Hematopoietic multipotent progenitor cell (in vitro differentiated cells): ENCODE data around the gene ITFG2. TPM values are rescaled to one million over a fixed set of nuclear protein-coding genes. Genes with fewer than 3 reads are reported as not detected.

Source experiments
- DNase-seq, 3 donors: peaks; one replicate each; pipeline ENCODE4 v3.0.0-alpha.2; 2011 to 2015; ENCODE audit warnings: low read depth in 2 of 3, low spot score in 2 of 3
- total RNA-seq: library from RNA; depleted of rRNA; stranded (reverse); fragments of >200 nt; gene quantifications from one replicate; pipeline ENCODE4 v1.2.3, GENCODE V29; 2012

ITFG2 gene
- total RNA-seq, 1 donor, result 58.7 TPM

DNA sequence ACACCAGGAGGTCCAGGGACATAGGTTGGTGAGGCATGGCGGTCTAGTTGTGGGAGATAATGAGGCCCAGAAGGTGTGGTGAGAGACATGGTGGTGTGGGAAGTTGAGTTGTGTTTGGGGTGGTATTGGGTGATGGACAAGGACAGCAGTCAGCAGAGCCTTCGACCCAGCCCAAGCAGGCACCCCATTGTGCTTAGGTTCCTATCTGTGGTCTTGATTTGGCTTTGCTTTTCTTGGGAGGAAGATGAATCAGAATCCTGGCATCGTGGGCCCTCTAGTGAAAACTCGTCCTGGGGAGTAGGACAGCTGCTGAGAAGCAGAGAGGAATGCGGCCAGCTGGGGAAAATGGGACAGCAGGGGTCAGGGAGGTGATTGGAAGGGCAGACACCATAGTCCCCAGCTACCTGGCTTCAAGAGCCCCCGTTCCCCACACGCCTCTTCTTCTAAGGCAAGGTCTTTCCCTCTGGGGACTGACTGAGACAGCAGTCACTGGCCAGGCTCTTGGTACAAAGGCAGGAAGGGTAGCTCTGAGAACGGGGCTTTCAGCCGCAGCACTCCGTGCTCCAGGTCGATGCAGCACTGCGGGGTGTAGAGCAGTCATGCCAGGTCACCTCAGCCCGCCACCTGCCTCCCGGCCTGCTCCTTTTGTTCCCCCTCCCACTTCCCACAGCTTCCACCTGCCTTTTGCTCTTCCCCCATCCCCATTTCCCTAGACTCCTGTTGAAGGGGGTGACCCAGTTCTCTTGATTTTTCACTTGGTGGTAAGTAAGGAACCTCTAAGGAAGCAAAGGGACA, 14.4 kb downstream of the ITFG2 start:
- DNase-seq, result no peak

DNA sequence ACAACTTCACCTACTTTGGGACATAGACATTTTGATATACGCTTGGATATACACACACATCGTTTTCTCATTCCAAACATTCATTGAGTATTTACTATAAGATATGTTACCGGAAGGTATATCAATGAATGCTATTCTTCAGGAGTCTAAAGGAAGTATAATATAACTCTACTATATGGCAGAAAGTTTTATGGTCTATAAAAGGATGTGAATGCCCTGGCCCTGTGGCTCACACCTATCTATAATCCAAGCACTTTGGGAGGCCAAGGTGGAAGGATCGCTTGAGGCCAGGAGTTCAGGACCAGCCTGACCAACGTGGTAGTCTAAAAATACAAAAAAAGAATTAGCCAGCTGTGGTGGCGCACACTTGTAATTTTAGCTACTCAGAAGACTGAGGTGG, 16.8 kb downstream of the ITFG2 start:
- no peak for DNase-seq

DNA sequence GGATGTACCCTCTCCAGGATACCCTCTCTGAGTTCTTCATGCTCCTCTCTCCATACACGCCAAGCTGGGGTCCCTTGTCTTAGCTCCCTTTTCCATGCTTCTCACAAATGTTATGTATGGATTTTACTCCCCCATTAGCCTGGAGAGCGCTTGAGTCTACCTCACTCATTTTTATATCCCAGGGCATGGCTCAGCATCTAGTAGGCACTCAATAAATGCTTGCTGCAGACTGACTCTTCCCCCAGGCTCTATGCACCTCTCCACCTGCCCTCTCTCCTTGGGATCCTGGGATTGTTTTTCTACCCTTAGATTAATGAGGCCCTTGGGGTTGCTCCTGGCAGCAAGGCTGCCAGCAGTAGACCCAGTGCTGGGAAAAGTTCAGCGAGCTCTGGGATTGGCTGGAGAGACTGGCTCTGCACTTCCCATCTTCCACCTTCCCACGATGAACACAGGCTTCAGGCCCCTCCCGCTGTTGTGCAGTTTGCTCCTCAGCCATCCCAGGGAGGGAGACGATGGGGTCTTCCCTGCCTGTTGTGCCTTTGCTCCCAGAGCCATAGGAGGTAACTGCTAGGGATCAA, 20.2 kb downstream of the ITFG2 start:
- no peak for DNase-seq

DNA sequence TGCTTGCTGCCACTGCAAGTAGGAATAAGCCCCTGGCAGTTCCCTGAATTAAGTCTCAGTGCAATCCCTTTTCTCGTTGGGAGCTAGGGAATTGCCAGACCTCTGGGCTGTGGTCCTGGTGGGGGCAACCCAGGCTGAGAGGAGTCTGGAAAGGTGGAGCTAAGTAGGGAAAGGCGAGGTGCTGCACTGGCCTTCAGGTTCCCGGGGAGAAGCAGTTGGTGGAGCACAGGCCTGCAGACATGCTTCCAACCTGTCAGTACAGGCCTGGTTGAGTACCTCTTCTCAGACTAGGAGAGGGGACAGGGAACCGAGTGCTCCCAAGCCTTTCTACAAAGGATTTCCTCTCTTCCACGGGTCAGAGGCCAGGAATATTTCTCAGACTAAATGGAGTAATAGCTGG, 20.9 kb downstream of the ITFG2 start:
- DNase-seq, result no peak

DNA sequence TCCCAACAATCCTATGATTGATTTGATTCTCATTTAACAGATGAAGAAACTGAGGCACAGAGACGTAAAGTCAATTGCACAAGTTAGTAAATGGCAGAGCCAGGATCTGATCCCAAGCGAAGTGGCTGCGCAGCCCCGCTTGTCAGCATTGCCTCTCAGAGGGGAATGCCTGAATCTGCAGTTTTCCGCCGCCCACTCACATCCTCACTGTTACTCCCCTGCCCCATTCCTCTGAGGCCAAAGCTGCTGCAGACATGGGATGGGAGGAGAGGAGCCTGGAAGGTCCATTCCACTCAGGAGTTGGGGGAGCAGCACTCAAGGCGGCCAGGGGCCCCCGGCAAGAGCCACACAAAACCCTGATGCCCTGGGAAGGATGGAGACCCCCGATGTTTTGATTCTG, 21.3 kb downstream of the ITFG2 start:
- no peak for DNase-seq

DNA sequence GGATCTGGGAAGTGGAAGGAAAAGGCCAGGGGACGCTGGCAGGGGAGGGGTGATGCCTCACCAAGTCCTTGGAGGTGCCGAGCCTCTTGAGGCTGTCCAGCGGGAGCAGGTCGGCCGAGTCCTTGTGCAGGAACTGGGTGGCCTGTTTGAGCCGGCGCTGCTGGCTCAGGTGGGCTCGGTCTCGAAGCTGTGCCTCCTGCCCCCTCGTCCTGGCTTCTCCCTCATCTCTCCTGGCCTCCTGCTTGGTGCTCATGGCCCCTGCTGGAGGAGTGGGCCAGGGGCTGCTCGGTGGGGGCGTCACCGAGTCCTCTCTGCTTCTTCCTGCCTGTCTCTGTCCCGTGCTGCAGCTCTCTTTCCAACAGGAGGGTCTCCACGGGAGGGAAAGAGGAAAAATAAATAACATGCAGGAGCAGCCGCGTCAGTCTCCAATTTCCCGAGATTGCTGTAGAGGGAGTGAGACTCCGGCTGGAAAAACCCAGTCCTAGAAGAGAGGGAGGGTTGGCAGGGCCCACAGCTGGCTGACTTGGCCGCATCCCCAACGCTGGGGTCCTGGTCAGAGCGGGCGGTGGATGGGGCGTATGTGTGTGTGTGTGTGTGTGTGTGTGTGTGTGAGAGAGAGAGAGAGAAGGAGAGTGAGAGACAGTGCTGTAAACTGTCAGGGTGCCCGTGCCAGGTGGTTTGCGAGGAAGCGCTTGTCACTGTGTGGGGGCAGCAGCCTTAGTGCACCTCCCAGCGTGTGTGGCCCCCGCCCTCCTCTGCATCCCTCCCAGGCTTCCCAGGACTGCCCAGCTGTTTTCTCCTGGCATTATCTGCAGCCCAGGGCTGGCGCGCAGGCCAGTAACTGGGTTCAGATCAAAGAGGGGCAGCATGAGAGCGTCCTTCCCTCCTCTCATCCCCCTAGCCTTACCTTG, 22.4 kb downstream of the ITFG2 start, which contains the start of gene NRIP2:
Gene NRIP2, minus strand, starts transcription at position 455 of the 911 bp plus-strand sequence. Its CDS starts 52 bp downstream, at position 403.
- DNase-seq, result peak in 2 of 3 donors; percentile 5 to 17

DNA sequence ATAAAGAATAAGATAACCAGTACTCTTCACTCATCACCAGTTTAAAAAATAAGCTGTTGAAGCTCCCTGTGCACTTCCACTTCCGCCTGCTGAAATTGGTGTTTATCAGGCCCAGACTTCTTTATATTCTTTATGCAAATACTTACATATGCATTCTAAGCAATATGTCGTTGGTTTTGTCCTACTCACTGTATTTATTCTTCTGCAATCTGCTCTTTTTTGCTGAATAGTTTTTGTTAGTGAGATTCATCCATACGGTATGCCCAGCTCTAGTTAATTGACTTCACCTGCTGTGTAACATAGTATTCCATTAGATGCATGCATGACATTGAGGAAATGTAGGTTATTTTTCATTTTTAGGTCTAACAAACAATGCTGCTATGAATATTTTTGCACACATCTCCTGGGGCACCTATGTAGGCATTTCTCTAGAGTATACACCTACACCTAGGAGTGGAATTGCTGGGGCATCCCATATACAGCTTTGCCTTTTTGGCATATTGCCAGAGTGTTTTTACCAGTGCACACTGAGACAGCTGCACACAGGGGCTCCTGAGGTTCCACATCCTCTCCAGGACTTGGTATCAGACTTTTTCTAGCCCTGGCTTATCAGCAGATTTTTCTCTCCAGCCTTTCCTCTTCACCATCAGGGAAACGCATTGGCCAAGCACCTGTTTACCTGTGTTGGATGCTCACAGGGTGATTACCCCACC, 23.4 kb downstream of the ITFG2 start:
- DNase-seq, result no peak

DNA sequence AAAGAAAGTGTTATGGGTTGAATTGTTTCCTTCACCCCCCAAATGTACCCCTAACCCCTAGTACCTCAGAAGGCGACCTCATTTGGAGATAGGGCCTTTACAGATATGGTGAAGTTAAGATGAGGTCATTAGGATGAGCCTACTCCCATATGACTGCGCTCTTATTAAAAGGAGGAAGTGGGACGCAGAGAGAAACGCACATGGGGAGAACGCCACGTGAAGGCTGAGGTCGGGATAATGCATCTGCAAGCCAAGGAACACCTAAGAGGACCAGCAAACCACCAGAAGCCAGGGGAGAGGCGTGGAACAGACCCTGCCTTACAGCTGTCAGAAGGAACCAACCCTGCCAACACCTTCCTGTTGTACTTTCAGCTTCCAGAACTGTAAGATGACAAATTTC, 24.1 kb downstream of the ITFG2 start:
- no peak for DNase-seq

DNA sequence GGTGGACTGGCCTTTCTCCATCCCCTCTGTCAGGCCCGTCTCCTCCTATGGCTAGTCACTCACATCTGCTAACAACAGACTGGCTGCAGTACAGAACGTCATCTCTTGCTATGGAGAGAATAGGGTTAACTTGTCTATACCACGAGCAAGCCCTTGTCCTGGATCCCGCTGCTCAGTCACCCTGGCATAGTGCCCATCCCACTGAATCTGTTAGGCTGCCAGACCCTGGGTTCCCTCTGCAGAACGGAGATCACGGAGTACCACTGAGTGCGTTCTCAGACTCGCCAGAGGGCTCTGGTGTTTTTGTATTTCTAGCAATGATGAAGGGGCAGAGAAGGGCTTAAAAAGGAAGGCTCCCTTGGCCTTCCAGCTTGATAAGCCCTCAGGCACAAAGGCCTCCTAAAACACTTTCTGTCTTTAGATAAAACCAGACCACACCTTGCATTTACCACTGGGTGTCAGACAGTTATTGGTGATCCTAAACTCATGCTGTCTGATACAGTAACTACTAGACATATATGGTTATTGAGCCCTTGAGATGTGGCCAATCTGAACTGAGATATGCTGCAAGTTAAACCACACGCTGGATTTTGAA, 28.7 kb downstream of the ITFG2 start:
- DNase-seq, result no peak

DNA sequence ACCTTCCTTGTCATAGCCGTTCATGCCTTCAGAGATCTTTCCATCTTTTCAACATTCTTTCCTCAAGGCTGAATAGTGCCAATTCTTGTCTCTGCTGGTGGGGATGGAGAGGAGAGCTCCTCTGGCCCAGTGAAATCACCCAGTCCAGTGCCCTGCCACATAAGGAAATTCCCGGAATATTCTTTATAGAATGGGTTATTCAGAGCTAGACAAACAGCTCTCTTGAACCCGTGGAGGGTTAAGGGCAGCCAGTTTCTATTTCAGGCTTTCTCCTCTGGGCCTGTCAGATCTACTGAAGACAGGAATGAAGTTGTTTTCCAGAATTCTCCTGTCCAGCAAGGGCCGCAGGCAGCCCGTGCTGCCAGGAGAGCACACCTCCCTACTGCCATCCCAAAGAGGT, 30.5 kb downstream of the ITFG2 start:
- DNase-seq, result no peak

DNA sequence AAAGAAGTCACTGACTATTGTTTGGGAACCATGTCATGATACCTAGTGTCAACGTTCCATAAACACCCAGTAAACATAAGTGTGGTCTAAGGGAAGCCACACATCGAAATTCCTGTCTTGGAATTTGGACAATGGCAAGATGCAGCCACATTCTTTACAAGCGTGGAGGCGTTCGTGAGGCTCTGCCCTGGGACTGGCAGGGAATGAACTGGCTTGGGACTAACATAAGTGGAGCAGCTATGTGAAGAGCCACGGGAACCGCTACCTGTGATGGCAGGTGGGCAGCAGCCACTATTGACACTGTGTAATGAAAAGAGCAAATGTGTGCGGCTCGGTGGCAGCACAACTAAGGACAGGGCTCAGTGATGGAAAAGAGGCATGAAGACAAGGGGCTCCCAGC, 32.3 kb downstream of the ITFG2 start:
- no peak for DNase-seq

DNA sequence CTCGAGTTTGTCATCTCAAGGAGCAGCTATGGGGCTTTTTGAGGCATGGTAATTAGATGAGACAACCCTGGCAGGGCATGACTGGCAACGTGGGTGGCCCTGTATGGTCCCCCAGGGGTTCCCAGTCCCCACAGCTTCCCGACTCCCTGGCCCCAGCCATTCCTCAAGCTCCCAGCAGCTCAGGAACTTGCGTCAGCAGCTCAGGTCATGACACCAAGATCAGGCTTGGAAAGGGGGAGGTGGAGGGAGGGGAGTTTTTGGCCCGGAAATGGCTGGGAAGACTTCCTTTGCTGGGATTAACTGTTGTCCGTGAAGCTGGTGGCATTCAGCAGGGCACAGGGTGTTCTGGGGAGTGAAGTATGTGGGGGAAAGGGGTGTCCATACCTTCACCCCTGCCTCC, 32.8 kb downstream of the ITFG2 start:
- DNase-seq, result no peak

DNA sequence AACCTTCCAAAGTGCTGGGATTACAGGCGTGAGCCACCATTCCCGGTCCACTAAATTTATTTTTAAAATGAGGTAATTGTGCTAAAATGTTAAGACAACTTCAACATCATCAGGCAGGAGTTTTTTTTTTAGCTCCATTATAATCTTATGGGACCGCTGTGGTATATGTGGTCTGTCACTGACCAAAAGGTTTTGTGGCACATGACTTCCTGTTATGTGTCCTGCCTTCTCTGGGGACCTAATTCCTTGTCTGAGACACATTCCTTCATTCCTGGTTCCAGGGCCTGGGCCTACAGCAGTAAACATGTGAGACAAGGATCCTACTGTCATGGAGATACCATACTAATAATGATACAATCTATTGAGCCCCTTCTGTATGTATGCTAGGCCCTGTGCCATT, 39.5 kb downstream of the ITFG2 start:
- no peak for DNase-seq

DNA sequence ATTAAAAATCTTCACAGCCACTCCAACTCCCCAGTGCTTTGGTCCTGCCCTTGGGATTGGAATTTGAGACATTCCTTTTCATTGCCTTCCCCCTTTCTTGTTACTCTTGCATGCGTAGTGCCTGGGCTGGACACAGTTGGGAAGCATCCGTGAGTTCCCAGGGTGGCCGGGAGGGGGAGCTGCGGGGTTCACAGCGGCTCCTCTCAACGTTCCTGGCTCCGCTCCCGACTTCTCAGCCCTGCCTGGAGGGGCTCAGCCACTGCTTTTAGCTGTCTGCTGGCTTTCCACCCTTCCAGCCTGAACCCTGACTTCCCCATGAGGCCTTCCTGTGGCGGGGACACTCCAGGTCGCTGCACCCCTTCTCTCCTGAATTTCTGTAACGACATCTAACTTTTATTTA, 41.2 kb downstream of the ITFG2 start:
- peak in 2 of 3 donors; percentile 47 to 67 for DNase-seq

DNA sequence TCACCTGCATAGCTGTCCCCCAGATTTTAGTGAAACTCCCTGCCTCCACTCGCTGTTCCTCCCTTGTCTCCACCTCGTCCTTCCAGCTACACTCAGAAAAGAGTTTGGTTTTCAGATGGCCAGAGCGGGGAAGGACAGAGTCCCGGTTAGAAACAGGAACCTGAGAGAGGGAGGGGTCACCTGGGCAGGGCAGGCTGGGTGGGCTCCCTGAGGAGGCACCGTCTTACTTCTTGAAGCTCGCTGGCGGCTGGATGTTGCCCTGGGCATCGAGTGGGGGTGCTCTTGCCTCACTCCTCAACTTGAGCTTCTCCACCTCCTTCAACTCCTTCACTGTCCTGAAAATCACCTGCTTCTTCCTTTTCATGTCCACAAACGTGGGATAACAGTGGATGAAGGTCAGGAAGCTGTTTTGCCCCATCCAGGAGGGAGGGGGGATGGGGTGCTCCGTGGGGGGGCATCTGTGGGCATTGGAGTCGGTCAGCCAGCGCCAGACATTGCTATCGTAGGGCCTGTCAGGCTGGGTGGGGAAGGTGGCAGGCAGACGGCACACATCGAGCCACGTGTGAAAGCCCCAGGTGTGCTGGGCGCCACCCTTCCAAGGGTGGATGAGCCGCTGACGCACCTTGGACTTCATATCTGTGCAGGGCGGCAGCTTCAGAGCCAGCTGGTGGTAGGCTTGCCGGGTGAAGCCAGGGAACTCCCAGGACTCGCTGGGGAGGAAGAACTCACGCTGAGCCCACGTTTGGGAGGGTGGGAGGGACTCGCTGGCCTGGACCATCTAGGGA, 42.4 kb downstream of the ITFG2 start:
- no peak for DNase-seq

DNA sequence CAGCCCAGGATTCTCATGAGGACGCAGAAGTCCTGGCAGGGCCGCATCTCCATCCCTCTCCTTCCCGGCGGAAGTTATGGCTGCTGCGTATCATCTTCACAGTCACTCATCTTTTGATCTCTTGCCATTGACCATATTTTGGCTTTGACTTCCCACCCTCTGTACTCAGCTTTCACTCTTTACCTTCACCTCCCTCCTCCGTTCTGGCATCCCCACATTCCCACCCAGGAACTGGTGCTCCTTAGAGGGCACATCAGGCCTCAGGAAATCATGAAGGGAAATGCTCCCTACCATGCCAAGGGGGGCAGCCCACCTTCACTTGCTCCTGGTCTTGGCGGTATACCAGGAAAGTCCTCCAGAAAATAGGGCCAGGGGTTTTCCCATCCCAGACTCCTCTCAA, 43.1 kb downstream of the ITFG2 start:
- no peak for DNase-seq

DNA sequence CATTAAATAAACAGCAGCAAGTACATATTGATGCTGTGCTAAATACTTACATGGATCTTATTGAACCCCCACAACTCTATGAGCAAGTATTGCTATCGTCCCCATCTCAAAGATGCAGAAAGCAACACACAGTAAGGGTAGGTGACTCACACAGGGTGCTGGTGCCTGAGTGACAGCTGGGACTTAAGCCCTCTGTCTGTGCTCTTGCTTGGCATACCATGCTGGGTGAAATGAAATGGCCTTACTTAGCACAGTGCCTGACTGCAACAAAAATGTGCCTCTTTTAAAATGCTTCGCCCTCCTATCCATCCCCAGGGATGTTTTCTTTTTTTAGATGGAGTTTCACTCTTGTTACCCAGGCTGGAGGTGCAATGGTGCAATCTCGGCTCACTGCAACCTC, 43.6 kb downstream of the ITFG2 start:
- DNase-seq, result no peak

DNA sequence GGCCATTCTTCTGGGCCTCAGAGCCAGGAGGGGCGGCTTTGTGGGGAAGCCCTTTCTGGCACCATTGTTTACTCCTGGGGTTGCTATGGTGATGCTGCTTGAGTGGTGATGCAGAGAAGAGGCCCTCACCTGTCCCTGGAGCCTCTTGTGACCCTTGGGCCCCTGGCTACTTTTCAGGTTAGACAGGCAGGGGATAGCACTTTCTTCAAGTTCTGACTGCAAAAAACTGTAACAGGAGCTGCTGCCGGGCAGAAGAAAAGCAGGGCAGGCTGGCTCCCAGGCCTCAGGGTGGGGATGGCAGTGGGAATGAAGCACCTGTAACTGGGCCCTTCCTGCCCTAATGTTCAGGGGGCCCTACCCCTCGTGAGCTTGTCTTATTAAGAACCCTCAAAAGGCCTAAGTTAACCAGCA, 44.6 kb downstream of the ITFG2 start, which contains the start of gene TEX52:
Gene TEX52, minus strand, starts transcription at position 19 of the 411 bp plus-strand sequence. Its CDS starts 13 bp downstream, at position 6.
- no peak for DNase-seq

DNA sequence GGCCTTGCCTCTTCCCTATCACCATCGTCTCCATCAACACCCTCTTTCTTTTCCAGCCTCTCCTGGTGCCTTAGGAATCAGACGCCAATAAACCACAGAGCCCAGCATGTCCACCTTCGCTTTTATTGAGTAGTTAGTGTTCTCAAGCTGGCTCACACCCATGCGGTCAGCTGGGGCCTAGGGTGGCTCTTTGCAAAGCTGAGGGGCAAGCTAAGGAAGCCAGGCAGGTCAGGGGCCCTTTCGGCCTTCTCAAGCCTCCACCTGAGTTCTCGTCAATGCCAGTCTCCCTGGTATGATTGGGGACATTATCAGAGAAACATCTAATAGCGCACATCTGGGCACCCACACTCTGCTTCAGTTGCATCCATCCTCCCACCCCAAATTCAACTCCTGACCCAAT, 45.1 kb downstream of the ITFG2 start:
- DNase-seq, result no peak
